Activated CD8-positive, alpha-beta memory T cell treated with anti-CD3 and anti-CD28 coated beads, Interleukin-2, amount 50 U/mL, for 1 hour (primary cell): ENCODE measurements around the gene ETNPPL.
"Not testable (repeated sequence)": the region's sequence is repeated elsewhere in the genome, so short reads cannot be mapped to it uniquely, and the experiment has no call there.

Experiments used
- DNase-seq: peaks from one replicate; pipeline ENCODE4 v3.0.0-alpha.2; 2020; ENCODE audit errors: extremely low read depth

ETNPPL gene

DNA sequence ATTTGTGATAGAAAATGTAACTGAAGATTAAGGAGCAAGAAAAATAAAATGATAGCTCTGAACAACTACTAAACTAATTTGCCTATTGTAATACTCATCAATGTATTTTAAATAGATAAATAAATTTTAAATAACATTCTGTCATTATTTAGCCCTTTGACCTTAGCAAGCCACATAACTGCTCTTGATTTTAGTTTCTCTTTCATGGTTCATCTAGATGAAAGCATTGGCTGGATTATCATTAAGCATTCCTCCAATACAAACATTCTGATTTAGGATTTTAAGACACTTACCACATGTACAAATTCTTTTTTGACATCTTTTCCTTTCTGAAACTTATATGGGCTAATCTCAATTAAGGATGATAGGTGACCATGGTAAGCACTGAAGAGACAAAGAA lies 8.5 kb downstream of the ETNPPL start:
- no peak for DNase-seq

DNA sequence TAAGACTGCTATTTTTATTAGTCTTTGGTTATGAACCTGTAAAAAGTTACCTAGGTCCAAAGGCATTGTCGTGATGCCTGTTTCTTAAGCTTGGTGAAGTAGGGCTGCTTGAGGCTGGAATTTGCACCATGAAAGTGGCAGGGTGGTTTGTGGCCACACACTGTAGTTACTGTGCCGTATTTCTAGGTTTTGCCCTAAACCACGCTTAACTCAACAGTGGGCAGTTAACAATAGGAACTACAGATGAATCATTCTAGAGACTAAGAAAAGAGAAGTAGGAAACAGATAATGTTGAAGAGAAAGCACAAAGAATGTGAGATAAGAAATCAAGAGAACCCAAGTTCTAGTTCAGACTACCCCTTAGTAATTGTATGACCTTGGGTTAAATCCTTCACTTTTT lies 11.5 kb downstream of the ETNPPL start:
- no peak for DNase-seq

DNA sequence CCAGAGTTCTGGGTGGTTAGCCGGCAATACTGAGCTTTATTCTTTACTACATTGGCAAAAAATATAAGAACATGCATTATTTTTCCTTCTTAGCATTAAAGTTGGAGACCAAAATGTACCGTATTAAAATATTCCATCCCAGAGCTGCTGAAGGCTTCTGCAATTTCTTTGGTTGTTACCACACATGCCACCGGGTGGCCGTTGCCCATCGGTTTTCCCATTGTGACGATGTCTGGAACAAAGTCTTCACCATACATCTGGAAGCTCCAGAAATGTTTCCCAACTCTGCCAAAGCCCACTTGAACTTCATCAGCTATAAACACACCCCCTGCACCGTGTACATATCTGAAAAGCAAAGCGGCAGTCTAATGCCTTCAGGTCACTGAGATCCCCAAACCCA lies 13.7 kb downstream of the ETNPPL start:
- no peak for DNase-seq

DNA sequence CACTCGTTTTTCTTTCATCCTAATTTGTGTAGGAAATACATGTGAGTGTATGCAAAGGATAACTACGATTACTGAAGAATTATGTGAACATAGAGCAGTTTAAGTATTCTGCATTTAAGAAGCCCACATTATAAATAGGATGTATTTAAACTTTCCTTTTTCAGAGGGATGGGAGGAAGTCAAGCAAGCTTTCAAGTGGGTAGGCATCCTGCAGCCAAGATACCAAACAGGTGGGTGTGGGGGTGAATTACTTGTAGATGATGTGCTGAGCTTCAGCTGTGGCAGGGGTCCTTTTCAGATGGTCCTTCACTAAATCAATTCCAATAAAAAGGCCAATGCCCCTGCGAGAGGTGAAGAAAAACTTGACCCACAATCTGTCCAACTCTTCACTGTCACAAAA lies 16.3 kb downstream of the ETNPPL start:
- no peak for DNase-seq

DNA sequence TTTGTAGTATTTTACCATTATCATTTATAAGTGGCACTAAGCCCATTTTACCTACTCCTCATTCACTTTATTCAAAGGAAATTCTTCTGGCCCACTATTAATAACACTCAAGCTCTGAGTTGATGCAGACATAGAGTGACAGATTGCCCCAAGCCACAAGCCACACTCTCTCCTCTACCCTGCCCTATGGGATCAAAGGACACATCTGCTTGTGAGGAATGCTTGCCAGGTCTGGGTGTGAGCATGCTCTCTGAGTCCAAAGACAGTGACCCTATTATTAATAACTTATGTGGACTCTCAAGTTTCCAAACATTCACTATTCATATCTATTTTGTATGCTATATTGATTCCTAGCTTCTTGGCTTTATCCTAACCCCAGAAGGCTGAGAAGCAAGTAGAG lies 18.5 kb downstream of the ETNPPL start:
- no peak for DNase-seq

DNA sequence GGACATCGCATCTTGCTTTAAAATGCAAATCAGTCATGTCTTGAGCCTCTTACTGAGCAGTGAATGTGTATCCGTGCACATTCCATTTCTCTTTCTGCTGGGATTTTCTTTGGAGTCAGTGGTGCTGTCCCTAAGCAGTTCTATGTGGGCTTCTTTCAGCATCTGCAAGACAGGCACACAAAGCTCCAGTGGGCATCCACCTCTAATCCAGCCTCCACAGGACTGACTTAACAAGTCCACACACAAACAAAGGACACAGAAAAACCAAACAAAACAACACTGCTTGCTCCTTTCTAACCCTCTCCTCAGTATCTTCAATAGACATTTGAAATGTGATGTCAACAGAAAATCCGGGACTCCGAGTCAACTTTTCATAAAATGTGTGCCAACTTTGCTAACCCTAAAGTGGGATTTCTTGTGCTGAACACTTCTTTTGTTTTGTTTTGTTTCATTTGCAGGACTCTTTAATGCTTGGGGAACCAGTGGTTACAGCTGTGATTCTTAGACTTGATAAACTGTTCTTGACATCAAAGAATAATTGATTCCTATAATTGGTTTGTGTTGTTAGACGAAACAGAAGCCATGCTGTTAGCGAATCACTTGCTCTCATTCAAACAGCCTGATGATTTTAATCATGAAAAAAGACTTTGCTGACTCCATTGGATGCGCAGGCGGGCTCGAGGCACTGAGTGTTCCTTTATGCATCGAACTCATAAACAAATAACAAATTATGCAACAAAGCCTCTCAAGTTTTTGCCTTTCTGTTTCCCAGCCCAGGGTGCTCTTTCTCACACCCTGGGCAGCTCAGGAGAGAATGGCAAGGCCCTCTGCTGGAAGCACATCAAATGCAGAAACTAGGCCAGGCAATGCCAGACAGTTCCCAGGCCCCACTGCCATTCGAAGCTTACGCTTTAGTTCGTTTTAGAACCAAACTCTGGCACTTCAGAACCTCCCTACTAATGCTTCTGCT lies 20.1 kb downstream of the ETNPPL start:
- DNase-seq, result no peak

DNA sequence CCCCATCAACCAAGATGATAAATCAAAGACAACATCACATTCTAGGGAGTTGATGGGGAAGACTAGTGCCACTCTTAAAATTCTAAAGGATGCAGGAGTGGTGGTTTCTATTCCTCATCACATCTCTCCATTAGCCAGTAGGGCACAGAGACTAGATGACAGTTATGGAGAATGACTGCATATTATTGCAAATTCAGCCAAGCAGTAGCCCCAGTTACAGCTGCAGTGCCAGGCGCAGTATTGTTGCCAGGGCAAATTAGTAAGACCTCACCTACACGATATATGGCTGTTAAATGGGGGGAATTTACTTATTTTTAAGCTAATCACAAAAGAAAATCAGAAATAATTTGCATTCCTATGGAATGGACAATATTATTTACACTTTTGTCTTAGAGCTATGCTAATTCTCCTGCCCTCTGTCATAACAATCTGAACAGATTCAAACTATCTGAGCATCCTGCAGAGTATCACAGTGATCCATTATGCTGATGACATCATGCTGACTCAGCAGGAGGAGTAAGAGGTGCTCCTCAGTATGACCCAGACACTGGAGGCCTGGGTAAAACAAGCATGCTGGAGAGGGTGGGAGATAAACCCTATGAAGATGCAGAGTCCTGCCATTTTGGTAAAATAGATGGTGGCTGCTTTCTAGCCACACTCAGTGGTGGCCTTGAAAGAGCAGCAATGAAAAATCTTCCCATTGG lies 24.7 kb downstream of the ETNPPL start:
- no peak for DNase-seq

DNA sequence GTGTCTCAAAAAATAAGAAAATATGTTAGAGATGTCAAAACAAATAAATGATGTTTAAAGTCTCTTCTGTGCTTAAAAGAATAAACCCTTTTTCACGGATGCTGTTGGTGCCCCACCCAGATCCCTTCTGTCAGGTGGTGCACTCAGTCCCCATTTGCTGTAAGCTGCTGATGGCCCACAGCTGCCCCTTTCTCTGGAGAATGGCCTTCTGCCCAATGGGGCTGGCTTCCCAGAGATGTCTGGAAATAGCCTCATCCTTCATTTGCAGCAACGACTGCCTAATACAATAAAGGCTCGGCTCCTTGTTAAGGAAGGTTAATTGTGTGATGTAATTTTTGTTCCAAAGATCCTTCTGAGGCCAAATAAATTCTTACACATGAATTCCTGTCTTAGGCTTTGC lies 31.8 kb downstream of the ETNPPL start:
- DNase-seq, result no peak

DNA sequence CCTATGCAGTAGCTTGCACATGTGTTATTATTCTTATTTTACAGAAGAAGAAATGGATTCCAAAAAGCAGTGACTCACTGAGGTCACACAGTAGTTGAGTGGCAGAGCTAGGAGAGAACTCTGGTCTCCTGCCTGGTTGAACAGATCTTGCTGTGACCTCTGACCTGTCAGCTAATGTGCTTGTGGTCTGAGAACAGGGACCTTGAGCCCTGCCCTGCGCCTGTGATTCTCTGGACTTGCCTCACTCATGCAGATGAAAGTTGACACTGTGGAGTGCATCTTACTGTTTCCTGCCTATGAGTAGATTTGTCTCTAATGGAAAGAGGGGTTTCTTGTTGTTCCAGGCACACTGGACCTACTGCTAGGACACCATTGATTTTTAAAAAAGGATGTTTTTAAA lies 32.3 kb downstream of the ETNPPL start:
- DNase-seq, result no peak

DNA sequence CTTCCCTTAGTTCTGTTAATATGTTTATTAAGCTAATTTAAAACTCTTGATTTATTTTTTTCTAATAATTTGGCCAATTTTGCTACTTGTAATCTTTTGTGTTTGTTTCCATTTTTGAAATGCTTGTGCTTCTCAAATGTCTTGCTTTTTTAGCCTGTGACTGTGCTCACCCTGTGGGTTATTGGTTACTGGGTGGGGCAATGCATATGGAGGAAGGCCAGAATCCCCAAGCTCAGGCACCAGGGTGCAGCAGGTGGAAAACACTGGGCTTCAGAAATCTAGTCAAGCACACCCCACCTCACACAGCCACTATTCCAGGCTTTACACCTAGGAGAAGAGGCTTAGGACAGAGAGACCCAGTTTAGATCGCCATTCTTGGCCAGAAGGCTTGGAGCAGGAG lies 33.1 kb downstream of the ETNPPL start:
- no peak for DNase-seq

DNA sequence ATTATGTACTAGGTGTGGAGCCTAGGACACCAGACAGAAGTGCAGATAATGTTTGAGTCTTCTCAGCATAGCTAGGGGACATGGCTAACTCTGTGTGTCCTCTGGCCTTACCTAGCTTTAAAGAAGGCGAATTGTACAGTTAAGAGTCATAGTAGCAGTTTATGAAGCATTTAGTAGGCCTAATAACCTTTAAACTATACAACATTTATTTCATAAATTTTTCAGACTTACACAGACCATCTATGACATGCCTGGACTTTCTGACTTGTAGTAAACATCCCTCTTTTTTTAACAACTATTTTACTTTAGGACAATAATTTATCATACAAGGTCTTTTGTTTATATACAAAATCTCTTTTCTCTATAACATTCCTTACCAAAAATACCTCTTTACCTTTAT lies 37.4 kb downstream of the ETNPPL start:
- no peak for DNase-seq

DNA sequence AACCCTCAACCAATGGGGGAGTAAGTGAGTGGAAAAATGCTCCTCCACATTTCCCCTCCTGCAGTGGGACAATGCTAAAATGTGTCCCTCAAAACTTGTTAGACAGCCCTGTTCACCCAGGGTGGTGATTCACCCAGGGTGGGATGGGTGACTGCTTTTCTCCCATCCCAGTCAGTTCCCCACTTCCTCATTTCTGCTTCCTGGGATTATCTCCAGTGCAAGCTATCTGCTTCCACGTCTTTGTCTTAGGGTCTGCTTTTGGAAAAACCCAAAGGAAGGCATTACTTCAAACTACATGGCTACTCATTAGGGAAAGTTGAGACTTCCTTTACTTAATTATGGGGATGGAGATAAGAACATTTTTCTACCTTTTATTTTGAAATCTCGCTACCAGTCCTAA lies 45.5 kb downstream of the ETNPPL start:
- DNase-seq, result no peak

DNA sequence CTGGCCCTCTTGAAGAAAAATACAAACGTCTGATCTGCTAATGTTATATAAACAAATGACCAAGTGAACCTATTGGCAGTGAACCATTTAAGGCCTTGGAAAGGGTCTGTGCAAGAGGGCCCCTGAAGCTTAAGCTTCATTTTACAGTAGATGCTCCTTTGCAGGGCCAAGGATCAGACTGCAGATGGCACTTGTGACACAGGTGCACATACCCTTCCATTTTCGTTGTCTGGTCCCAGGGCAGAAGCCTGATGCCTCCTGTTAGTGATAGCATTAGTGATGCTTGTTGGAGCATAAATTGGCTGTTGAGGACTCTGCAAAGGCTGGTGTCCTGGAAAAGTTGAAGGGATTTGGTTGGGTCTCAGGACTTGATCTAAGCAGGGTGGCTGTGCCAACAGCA lies 46.5 kb downstream of the ETNPPL start:
- DNase-seq, result no peak

DNA sequence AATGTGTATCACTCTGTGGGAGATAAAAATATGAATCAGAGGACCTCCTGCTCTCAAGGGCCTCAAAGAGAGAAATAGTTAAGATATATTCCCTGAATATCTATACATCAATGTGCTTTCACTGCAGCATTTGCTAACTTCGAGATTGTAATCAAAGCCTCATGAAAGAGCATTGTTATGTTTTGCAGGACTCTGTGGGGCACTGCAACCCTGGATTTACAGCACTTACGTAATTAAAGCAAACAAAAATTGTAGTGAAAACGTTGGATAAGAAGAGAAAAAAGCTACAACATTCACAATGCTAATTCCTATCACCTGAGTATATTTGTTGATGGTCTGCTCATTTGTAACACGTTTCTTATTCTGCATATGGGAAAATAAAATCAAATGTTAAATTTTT lies 48.0 kb downstream of the ETNPPL start:
- DNase-seq, result no peak

DNA sequence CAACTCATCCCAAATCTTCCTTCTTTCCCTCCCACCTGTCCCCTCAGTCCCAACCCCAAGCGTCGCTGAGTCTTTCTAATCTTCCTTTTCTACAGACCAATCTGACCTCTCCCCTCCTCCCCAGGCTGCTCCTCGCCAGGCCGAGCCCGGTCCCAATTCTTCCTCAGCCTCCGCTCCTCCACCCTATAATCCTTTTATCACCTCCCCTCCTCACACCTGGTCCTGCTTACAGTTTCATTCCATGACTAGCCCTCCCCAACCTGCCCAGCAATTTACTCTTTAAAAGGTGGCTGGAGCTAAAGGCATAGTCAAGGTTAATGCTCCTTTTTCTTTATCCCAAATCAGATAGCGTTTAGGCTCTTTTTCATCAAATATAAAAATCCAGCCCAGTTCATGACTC lies 52.3 kb downstream of the ETNPPL start:
- DNase-seq, result not testable (repeated sequence)

DNA sequence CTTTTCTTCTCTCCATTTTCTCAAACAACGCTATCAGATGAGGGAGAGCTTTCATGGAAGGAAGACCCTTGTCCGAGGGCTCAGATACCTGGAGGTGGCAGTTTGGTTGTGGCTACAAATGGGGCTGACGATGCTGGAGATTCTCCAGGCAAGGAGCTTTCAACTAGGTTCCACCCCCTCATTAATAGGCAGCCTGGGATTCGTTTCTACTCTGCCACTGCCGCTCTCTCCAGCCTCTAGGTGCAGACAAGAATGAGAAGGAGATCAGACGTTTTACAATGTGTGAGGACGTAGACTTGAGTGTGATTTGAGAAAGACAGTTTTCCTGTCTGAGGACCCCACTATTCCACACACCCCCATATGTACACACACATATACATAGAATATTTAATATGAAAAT lies 53.1 kb downstream of the ETNPPL start:
- DNase-seq, result no peak

DNA sequence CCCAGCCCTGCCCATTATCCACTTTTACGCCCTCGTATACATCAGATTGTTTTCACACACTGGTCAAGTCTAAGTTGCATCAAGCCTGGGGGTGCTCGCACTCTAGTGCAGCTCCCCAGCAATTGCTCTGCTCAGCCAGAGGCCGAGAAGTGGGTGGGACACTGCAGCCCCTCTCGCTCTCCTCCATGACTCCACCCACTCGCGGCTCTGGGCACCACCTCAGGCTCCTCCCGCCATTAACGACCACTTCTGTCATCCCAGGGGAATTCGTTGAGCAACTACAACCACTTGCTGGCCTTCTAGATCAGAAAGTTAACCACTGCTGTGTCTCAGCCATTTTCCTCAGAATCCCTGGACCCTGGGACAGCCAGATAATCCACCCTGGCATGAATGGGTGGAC lies 53.6 kb downstream of the ETNPPL start:
- no peak for DNase-seq

DNA sequence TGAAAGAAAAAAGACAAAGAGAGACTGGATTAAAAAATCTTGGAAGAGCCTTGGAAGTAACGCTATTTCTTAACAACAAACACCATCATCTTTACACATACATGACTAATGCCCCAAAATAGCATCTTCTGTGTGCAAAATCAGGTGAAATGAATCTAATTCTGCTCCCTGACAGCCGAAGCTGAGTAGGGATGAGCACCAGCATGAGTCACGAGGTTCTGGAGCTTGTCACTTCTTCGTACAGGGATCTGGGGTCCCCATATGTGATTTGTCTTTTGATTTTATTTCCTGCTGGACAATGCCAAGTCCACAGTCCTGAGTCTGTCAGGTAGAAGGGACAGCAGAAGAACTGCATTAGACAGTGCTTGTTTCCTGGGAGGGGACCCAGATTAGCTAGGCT lies 56.6 kb downstream of the ETNPPL start:
- no peak for DNase-seq

DNA sequence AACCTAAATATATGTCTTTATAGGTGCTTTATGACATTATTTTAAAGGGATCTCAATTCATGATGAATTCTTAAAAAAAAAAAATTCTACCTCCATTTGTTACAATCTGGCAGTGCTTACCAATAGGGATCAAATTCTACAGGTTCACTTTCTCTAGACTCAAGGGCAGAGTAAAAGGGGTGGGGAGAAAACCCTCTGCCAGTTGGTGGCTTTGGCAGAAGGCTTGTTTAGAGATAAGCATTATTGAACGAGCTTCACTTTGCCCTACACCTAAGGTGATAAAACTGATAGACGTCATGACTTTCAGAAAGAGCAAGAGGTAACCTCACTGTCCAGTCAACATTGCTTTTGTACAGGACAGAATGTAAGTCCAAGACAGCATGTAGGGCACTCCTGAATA lies 58.9 kb downstream of the ETNPPL start:
- DNase-seq, result no peak

DNA sequence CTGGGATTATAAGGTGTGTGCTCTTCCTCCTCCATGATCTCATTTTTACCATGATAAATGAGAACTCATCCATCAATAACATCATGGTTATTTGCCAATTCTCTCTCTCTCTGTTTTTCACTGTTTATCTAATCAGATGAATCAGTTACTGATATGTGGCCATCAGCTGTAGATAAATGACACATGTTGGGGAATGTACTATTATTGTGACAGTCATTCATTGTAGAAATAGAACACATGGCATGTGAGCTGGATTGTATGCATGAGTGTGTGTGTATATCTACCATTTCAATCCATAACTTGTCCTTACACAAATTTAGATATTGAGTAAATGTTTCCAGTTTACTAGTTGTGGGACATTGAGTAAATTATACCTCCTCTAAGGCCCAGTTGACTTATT lies 59.5 kb downstream of the ETNPPL start:
- no peak for DNase-seq

DNA sequence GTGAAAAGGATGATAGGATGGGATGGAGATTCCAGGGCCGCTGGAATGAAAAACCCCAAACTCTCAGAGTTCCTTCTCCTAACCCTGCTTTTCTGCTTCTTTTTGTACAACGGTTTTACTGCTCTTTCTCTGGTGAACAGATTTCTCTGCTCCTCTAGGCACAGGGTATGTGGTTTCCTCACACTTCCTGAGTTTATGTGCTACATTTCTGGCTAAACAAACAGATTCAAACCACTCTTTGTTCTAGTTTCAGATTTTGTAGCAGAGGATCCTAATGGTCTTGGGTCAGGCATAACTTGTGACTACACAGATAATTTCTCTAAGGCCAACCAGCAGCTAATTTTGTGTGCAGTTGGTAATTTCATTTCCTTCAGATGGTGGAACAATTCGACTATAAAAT lies 59.9 kb downstream of the ETNPPL start:
- no peak for DNase-seq

DNA sequence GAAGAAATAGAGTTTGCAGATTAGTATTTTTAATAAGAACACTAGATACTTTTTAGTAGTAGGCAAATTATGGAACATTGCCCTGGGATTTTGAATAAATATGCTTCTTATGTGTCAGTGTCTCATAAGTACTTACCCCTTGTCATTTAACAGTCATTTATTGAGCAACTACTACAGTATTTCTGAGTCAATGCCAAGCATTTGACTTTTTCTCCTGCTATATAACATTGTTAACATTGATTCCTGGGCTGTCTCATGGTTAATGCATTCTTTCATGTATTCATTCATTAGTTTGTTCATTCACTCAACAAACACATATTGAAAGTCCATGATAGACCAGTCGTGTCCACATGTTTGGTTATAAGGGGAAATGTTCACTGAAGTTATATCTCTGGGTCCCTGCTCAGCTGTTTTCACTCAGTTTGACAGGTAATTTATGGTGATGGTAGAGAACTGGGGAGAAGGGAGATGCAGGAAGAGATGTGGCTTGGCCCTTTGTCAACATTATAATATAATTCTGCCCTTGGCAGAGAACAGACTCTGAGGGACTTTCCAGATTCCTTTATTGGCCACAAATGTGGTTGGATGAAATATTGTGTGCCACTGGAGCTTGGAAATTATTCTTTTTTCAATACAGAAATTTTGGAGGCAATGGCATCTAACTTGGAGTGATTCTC lies 62.6 kb downstream of the ETNPPL start:
- DNase-seq, result no peak

DNA sequence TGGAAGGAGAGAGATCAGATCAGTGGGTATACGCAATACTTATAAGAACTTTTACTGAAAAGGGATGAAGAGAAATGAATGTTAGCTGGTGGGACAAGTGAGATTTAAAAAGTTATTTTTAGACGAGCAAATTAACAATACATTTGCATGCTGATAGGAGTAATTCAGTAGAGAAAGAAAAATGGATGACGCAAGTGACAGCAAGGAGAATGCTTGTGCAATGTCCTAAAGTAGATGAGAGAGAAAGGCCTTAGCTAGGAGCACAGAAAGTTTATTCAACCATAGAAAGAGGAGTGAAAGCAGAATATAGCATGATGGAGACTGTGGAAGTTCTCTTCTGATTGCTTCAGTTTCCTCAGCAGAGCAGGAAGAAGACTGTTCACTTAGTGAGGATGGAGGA lies 66.7 kb downstream of the ETNPPL start:
- DNase-seq, result no peak
